H9 (cell line): ENCODE measurements around the gene SEPTIN5. TPM values are rescaled to one million over a fixed set of nuclear protein-coding genes. Genes with fewer than 3 reads are reported as not detected.

Experiments
- DNase-seq: peaks from one replicate; pipeline ENCODE4 v3.0.0-alpha.2; 2017
- H2AFZ ChIP-seq: one replicate; pipeline ENCODE4 v1.6.1; 2013; ENCODE audit warnings: mild to moderate bottlenecking, low read length, control low read depth, moderate library complexity
- H2AK5ac ChIP-seq: 2 replicates; pipeline ENCODE4 v1.6.1; 2013; ENCODE audit warnings: low read length, control low read depth, mixed read lengths; ENCODE audit not compliant: insufficient read length
- H2BK120ac ChIP-seq: one replicate; pipeline ENCODE4 v1.6.1; 2013; ENCODE audit warnings: low read depth, mild to moderate bottlenecking, low read length, control low read depth, inconsistent platforms; ENCODE audit not compliant: poor library complexity, severe bottlenecking
- H2BK12ac ChIP-seq: 2 replicates; pipeline ENCODE4 v1.6.1; 2013; ENCODE audit warnings: low read length, control low read depth, mixed read lengths, low read depth; ENCODE audit not compliant: insufficient read length
- H2BK15ac ChIP-seq: 2 replicates; pipeline ENCODE4 v1.6.1; 2013; ENCODE audit warnings: low read depth, low read length, control low read depth
- H2BK20ac ChIP-seq: one replicate; pipeline ENCODE4 v1.6.1; 2013; ENCODE audit warnings: low read depth, mild to moderate bottlenecking, low read length, control low read depth, inconsistent platforms; ENCODE audit not compliant: poor library complexity, severe bottlenecking
- H2BK5ac ChIP-seq: 2 replicates; pipeline ENCODE4 v1.6.1; 2013; ENCODE audit warnings: low read length, control low read depth, mixed read lengths; ENCODE audit not compliant: insufficient read length
- H3K14ac ChIP-seq: 2 replicates; pipeline ENCODE4 v1.6.1; 2013; ENCODE audit warnings: low read length, control low read depth; ENCODE audit not compliant: insufficient read depth
- H3K18ac ChIP-seq: 2 replicates; pipeline ENCODE4 v1.6.1; 2013; ENCODE audit warnings: low read depth, mild to moderate bottlenecking, mixed read lengths, low read length, control low read depth; ENCODE audit not compliant: insufficient read length
- H3K23ac ChIP-seq: 2 replicates; pipeline ENCODE4 v1.6.1; 2013; ENCODE audit warnings: low read length, control low read depth, mixed read lengths, low read depth; ENCODE audit not compliant: insufficient read length
- H3K23me2 ChIP-seq: 2 replicates; pipeline ENCODE4 v1.6.1; 2013; ENCODE audit warnings: low read depth, mild to moderate bottlenecking, mixed read lengths, low read length, control low read depth; ENCODE audit not compliant: insufficient read length, poor library complexity, severe bottlenecking
- H3K27ac ChIP-seq: 2 replicates; pipeline ENCODE4 v1.5.1; 2013; ENCODE audit warnings: low read length, control low read depth, mixed read lengths, low read depth; ENCODE audit not compliant: insufficient read length
- H3K27me3 ChIP-seq: 2 replicates; pipeline ENCODE4 v1.6.1; 2013; ENCODE audit warnings: low read length, control low read depth, inconsistent platforms; ENCODE audit not compliant: insufficient read depth
- H3K4ac ChIP-seq: 2 replicates; pipeline ENCODE4 v1.6.1; 2013; ENCODE audit warnings: low read depth, mild to moderate bottlenecking, control low read depth, inconsistent platforms, low read length, moderate library complexity
- H3K4me1 ChIP-seq: 2 replicates; pipeline ENCODE4 v1.6.1; 2013; ENCODE audit warnings: low read length, control low read depth, inconsistent platforms; ENCODE audit not compliant: insufficient read depth
- H3K4me2 ChIP-seq: 2 replicates; pipeline ENCODE4 v1.6.1; 2013; ENCODE audit warnings: low read length, control low read depth, mixed read lengths; ENCODE audit not compliant: insufficient read length, insufficient read depth
- H3K56ac ChIP-seq: 2 replicates; pipeline ENCODE4 v1.6.1; 2013; ENCODE audit warnings: low read depth, mild to moderate bottlenecking, mixed read lengths, low read length, control low read depth; ENCODE audit not compliant: insufficient read length
- H3K79me1 ChIP-seq: 2 replicates; pipeline ENCODE4 v1.6.1; 2013; ENCODE audit warnings: low read depth, mild to moderate bottlenecking, moderate library complexity, low read length, control low read depth, inconsistent platforms; ENCODE audit not compliant: insufficient read depth, poor library complexity, severe bottlenecking
- H3K79me2 ChIP-seq: 2 replicates; pipeline ENCODE4 v1.6.1; 2013; ENCODE audit warnings: low read length, control low read depth, inconsistent platforms; ENCODE audit not compliant: insufficient read depth
- H3K9ac ChIP-seq: 2 replicates; pipeline ENCODE4 v1.6.1; 2013; ENCODE audit warnings: low read length, control low read depth, mixed read lengths; ENCODE audit not compliant: insufficient read length; ENCODE audit errors: extremely low read depth
- H3K9me3 ChIP-seq: one replicate; pipeline ENCODE4 v1.6.1; 2013; ENCODE audit warnings: low read depth, low read length, inconsistent platforms; ENCODE audit not compliant: control insufficient read depth
- H3T11ph ChIP-seq: one replicate; pipeline ENCODE4 v1.6.1; 2013; ENCODE audit warnings: mild to moderate bottlenecking, low read length, control low read depth, inconsistent platforms
- H4K20me1 ChIP-seq: one replicate; pipeline ENCODE4 v1.6.1; 2013; ENCODE audit not compliant: control insufficient read depth, insufficient read length, insufficient read depth
- H4K5ac ChIP-seq: 2 replicates; pipeline ENCODE4 v1.6.1; 2013; ENCODE audit warnings: low read depth, mild to moderate bottlenecking, mixed read lengths, low read length, control low read depth; ENCODE audit not compliant: insufficient read length
- H4K8ac ChIP-seq: replicated peaks from 2 replicates; pipeline ENCODE4 v1.6.1; 2013; ENCODE audit warnings: low read length, control low read depth, mixed read lengths, low read depth; ENCODE audit not compliant: insufficient read length
- H4K91ac ChIP-seq: 2 replicates; pipeline ENCODE4 v1.6.1; 2013; ENCODE audit warnings: low read depth, mild to moderate bottlenecking, moderate library complexity, mixed read lengths, low read length, control low read depth; ENCODE audit not compliant: insufficient read length
- H3K27ac Mint-ChIP-seq, 3 experiments: 2 replicates in 2 of 3; 3 replicates in 1 of 3; pipeline ENCODE4 v1.8.0; 2020 to 2021; ENCODE audit warnings: mixed read lengths in 3 of 3, mild to moderate bottlenecking in 1 of 3, moderate library complexity in 1 of 3
- H3K27me3 Mint-ChIP-seq: 2 replicates; pipeline ENCODE4 v1.8.0; 2021; ENCODE audit warnings: low read depth, mild to moderate bottlenecking, moderate library complexity, mixed read lengths
- H3K36me3 Mint-ChIP-seq, 3 experiments: 2 replicates in 2 of 3; 3 replicates in 1 of 3; pipeline ENCODE4 v1.8.0; 2020 to 2021; ENCODE audit warnings: low read depth in 3 of 3, mixed read lengths in 3 of 3; ENCODE audit not compliant: insufficient read depth in 1 of 3
- H3K4me1 Mint-ChIP-seq, 2 experiments: 2 replicates each; pipeline ENCODE4 v1.8.0; 2020; ENCODE audit warnings: mixed read lengths in 2 of 2
- H3K4me3 Mint-ChIP-seq, 2 experiments: 2 replicates in 1 of 2; 3 replicates in 1 of 2; pipeline ENCODE4 v1.8.0; 2020 to 2021; ENCODE audit warnings: mild to moderate bottlenecking in 2 of 2, mixed read lengths in 2 of 2, moderate library complexity in 1 of 2
- H3K9me3 Mint-ChIP-seq, 2 experiments: 2 replicates in 1 of 2; 3 replicates in 1 of 2; pipeline ENCODE4 v1.8.0; 2020; ENCODE audit warnings: mild to moderate bottlenecking in 2 of 2, mixed read lengths in 2 of 2, moderate library complexity in 1 of 2
- WGBS: extraction: QIAGEN DNeasy Blood & Tissue Kit; methylation state at CpG from one replicate; pipeline ENCODE4 v1.1.7; 2013; ENCODE audit warnings: missing lambda C conversion rate, low lambda C conversion rate, mixed read lengths; ENCODE audit not compliant: insufficient read length; ENCODE audit errors: extremely low coverage; 5-methylcytosine and 5-hydroxymethylcytosine counted together
- total RNA-seq: library from RNA; stranded (reverse); gene quantifications from 2 replicates; pipeline ENCODE4 v1.2.1, GENCODE V29; 2021
- TF ChIP-seq, protein P1 (sequence below): fragments of 200-600 bp; sonication (generic); conservative IDR thresholded peaks from 3 replicates; pipeline ENCODE4 v1.8.0; 2021; ENCODE audit warnings: antibody characterized with exemption, mild to moderate bottlenecking

SEPTIN5 gene
- total RNA-seq, 1 experiment from 2014 or later: 17.8 TPM

DNA sequence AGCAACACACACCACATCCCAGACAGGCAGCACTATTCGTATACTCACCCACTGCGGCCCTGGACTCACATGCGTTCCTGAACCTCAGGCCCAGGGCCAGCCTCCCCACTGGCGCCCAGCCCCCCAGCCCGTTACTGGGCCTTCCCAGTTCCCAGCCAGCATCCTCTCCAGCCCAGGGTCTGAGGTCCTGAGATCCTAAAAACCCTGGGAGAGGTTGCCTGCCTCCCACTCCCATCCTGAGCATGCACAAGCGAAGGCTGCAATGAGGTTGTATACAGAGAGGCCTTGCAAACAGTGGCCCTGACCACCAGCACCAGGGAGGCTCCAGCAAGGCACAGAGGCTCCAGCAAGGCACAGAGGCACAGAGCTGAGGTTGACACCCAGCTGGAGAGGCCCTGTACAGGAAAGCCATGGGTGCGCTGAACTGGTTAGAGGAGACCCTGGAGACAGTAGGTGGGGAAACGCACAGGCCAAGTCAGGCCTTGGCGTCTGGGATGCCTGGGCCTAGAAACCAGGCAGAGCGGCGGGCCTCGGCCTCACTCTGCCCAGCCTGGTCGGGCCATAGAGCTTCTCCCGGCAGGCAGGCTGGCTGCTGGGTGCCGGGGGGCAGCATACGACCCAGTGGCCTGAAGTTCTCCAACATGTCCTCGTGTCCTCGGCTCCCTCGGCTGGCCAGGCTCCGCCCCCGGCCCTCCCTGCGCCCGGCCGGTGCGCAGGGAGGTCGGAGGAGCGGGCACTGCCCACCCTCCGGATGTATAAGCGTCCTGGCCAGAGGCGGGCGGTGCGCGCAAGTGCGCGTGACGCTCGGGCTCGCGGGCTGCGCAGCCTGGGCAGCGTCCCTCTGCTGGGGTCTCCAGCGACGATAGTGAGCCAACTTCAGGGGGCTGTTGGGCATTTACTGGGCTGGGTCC lies 43.9 kb downstream of the SEPTIN5 start:
- H3K79me2 ChIP-seq: no peaks in the 10 kb centered on the region
- H3K4me1 Mint-ChIP-seq: peaks cover 23 to 42% of the 10 kb centered on the region in 2 experiments
- peak; percentile 52 for DNase-seq
- no peak overlapping the region for H2BK20ac ChIP-seq
- peaks cover 0 to 3% (median 0%) of the 10 kb centered on the region in 3 experiments; a peak in 2 of 7 replicates for H3K36me3 Mint-ChIP-seq
- no peak overlapping the region for H3K23ac ChIP-seq
- H3K79me1 ChIP-seq: no peaks in the 10 kb centered on the region
- H3K9me3 ChIP-seq: no peaks in the 10 kb centered on the region
- no peak overlapping the region for H2AK5ac ChIP-seq
- peaks cover 90% of the 10 kb centered on the region for H3K27me3 Mint-ChIP-seq
- no peak overlapping the region for H2BK5ac ChIP-seq
- peaks cover 85% of the 10 kb centered on the region for H3K27me3 ChIP-seq
- peaks cover 6% of the 10 kb centered on the region for H4K20me1 ChIP-seq
- H3K23me2 ChIP-seq: no peaks in the 10 kb centered on the region
- H3K14ac ChIP-seq: no peak overlapping the region
- H3K27ac ChIP-seq: no peak overlapping the region
- no peaks in the 10 kb centered on the region for H3K4me1 ChIP-seq
- peak overlapping the region in 1 of 2 experiments; percentile 41; a peak in 2 of 5 replicates for H3K4me3 Mint-ChIP-seq
- H3K56ac ChIP-seq: no peak overlapping the region
- no CpG with 5 or more reads among the region's 43 CpGs for WGBS
- H4K5ac ChIP-seq: no peak overlapping the region
- H3K9ac ChIP-seq: no peak overlapping the region
- TF ChIP-seq, protein P1, sequence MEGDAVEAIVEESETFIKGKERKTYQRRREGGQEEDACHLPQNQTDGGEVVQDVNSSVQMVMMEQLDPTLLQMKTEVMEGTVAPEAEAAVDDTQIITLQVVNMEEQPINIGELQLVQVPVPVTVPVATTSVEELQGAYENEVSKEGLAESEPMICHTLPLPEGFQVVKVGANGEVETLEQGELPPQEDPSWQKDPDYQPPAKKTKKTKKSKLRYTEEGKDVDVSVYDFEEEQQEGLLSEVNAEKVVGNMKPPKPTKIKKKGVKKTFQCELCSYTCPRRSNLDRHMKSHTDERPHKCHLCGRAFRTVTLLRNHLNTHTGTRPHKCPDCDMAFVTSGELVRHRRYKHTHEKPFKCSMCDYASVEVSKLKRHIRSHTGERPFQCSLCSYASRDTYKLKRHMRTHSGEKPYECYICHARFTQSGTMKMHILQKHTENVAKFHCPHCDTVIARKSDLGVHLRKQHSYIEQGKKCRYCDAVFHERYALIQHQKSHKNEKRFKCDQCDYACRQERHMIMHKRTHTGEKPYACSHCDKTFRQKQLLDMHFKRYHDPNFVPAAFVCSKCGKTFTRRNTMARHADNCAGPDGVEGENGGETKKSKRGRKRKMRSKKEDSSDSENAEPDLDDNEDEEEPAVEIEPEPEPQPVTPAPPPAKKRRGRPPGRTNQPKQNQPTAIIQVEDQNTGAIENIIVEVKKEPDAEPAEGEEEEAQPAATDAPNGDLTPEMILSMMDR: no peak
- H3K4me2 ChIP-seq: peak overlapping the region; percentile 8
- no peak overlapping the region for H3K4ac ChIP-seq
- no peak overlapping the region for H2AFZ ChIP-seq
- peaks cover 8 to 10% of the 10 kb centered on the region in 2 experiments; a peak in 4 of 5 replicates for H3K9me3 Mint-ChIP-seq
- no peak overlapping the region for H3T11ph ChIP-seq
- no peak overlapping the region for H2BK12ac ChIP-seq
- H3K27ac Mint-ChIP-seq: no peak overlapping the region
- no peak overlapping the region for H4K91ac ChIP-seq
- no peak overlapping the region for H2BK15ac ChIP-seq
- H3K18ac ChIP-seq: no peak overlapping the region
- no peak overlapping the region for H4K8ac ChIP-seq
- no peak overlapping the region for H2BK120ac ChIP-seq
